Cerebellar nuclear complex (tissue), 1 donor: ENCODE data around the gene LST1.
"Not testable (repeated sequence)": the region's sequence is repeated elsewhere in the genome, so short reads cannot be mapped to it uniquely, and the experiment has no call there.

ENCODE experiments used
- DNase-seq, 2 experiments: peaks; one replicate each; lab custom pipeline; 2025; lab: John Stamatoyannopoulos, UW

Gene LST1

GRCh38 chr6:31580807-31581433 is 5.2 kb upstream of the LST1 start:
- peak in 1 of 2 experiments; percentile 19 for DNase-seq

- no peak for DNase-seq
Measured at GRCh38 chr6:31581434-31582229, 4.4 kb upstream of the LST1 start.

DNA sequence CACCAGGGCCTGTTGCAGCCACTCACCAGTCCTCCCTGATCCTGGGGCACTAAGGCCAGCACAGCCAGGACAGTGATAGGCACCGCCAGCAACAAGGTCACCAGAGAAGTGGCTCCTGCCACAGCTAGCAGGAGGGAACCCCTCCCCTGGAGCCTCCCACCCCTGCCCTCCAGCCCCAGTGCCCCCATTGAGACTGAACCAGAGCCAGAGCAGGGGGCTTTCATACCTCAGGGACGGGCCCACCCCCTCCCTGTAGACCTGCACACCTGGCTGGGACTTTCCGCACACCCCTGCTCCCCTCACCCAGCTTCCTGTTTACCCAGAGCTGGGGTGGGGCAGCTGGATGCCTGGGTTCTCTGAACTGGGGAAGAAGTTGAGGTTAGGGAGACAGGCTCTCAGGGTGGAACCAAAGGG is 3.8 kb upstream of the LST1 start, which contains the start of gene LTB:
Gene LTB (minus strand): TSS at position 195 of the 414 bp plus-strand sequence. CDS start 7 bp downstream, at position 188.
- no peak for DNase-seq

DNA sequence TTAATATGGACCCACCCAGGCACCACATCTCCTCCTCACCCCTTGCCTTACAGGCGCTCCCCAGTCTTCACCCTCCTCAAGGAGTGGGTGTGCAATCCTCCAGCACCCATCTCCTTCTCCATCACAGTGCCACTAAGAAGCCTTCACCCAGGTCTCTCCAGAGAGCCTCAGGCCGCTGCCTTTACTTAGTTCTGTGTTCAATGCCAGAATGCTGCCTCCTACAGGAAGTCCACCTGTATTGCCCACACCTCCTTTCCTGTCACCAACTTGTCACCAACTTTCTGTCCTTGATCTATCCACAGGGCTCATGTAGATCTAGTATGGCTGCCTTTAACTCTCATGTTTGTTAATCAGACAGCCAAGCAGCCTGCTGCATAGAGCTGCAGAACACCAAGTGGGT is 586 bp upstream of the LST1 start:
- DNase-seq, result no peak

DNA sequence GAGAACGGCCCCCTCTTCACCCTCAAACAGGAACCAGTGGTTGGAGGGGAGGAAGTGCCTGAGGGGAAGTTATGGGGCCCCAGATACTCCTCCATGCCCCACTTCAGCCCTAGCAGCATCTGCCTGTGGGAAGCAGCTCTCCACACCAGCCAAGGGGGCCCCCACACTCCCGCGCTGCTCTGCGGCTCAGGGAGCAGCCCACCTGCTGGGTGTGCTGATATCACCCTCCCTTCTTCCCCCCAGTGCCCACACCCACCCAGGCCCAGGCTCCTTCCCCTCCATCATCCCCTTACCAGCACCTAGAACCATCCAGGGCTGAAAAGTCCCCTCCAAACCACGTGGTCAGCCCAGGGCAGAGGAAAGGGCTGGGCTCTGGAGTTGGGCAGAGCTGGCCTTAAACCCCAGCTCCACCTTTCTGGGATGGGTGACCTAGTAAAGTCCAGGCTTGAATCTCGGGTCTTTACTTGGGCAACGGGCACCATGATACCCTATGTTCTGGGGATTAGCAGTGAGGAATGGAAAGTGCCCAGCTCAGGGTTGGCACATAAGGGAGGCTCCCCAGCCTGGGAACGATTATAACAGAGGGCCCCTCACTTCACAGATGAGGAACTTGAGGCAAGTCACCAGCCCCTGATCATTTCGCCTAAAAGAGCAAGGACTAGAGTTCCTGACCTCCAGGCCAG is 663 bp downstream of the LST1 start:
- DNase-seq, result no peak

DNA sequence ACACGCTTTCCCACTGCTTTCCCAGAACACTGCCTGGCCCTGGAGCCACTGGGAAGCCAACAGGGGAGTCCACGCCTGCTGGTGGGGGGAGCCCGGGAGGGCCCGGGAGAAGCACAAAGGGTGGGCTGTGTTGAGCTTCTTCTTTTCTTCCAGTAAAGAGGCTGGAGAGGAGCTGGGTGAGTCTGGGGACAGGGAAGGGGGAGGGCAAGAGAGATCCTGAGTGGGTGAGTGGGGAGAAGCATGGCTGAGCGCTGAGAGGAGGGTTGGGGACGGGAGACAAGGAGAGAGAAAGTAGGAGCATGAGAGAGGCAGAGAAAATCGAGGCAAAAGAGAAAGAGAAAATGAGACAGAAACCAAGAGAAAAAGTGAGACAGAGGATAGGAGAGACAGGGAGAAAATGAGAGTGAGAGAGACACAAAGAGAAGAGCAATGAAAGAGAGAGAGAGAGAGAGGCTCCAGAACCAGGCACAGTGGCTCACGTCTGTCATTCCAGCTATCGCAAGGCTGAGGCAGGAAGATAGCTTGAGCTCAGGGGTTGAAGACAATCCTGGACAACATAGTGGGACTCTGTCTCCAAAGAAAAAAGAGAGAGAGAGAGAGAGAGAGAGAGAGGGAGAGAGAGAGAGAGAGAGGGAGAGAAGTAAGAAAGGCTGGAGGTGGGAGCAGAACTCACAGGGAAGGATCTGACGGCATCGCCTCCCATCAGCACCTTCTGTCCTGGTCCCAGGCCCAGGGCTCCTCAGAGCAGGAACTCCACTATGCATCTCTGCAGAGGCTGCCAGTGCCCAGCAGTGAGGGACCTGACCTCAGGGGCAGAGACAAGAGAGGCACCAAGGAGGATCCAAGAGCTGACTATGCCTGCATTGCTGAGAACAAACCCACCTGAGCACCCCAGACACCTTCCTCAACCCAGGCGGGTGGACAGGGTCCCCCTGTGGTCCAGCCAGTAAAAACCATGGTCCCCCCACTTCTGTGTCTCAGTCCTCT is 2.0 kb downstream of the LST1 start:
- DNase-seq, result no peak

- no peak for DNase-seq
Measured at GRCh38 chr6:31588871-31589650, 3.0 kb downstream of the LST1 start.

- not testable (repeated sequence) for DNase-seq
Measured at GRCh38 chr6:31590691-31591090, 4.6 kb downstream of the LST1 start.

- no peak for DNase-seq
Measured at GRCh38 chr6:31592396-31592771, 6.3 kb downstream of the LST1 start.

GRCh38 chr6:31597006-31597405 is 10.9 kb downstream of the LST1 start:
- no peak for DNase-seq

GRCh38 chr6:31607317-31607716 is 21.2 kb downstream of the LST1 start:
- DNase-seq, result no peak

- DNase-seq, result no peak
Measured at GRCh38 chr6:31609519-31610406, 23.7 kb downstream of the LST1 start.

- no peak for DNase-seq
Measured at GRCh38 chr6:31610968-31611367, 24.9 kb downstream of the LST1 start.

- DNase-seq, result no peak
Measured at GRCh38 chr6:31614075-31614619, 28.1 kb downstream of the LST1 start.

GRCh38 chr6:31614684-31615578 is 28.9 kb downstream of the LST1 start, which contains the start of gene AIF1:
TSS of gene AIF1 (plus strand) at chr6:31615234. CDS start at chr6:31615330, 96 bp downstream.
- no peak for DNase-seq

- DNase-seq, result no peak
Measured at GRCh38 chr6:31615748-31616147, 29.7 kb downstream of the LST1 start.

GRCh38 chr6:31617010-31617409 is 30.9 kb downstream of the LST1 start:
- no peak for DNase-seq
